Gastrocnemius medialis (tissue), 4 donors: ENCODE results near the gene PAK6.

ENCODE experiments used
- CTCF ChIP-seq, 5 experiments: fragments of 450-650 bp in 3 of 5; fragments of 200-600 bp in 2 of 5; sonication (generic) in 2 of 5; IDR thresholded peaks in 4 of 5; conservative IDR thresholded peaks in 1 of 5; 1 replicate in 4 of 5; 2 replicates in 1 of 5; pipeline ENCODE4 v1.5.1; 2016 to 2019; ENCODE audit warnings: antibody characterized with exemption in 5 of 5, mild to moderate bottlenecking in 3 of 5, moderate library complexity in 3 of 5
- POLR2A ChIP-seq, 2 donors: fragments of 450-650 bp; IDR thresholded peaks; one replicate each; pipeline ENCODE4 v1.6.1; 2017; ENCODE audit warnings: antibody characterized with exemption in 2 of 2, mild to moderate bottlenecking in 2 of 2, moderate library complexity in 2 of 2

DNA sequence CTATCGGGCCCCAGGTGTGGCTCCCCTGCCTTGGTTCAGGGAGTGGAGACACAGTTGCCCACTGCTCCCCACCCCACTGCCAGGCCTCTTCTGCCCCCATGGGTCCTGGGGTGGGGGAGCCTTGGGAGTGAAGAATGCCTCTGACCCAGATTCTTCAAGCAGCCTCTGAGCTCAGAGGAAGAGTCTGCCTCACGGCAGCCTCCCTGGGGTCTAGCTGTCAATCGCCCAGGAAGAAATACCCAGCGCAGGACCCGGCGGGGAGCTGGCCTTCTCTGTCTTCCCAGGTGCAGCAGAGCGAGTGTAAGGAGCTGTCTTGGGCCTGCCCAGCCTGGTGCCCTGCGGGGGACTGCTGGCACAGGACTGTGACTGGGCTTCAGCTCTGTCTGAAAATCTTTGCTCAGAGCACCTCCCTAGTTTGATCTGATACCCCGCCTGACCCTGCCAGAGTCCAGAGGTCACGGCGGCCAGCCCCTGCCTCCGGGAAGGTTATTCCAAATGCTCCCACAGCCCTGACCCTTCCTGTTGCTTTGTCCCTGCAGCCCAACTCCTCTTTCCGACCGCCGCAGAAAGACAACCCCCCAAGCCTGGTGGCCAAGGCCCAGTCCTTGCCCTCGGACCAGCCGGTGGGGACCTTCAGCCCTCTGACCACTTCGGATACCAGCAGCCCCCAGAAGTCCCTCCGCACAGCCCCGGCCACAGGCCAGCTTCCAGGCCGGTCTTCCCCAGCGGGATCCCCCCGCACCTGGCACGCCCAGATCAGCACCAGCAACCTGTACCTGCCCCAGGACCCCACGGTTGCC, 33.0 kb downstream of the PAK6 start:
- TF ChIP-seq POLR2A (IDR thresholded peaks at IDR 0.05) (no peak), CTCF (IDR thresholded peaks at IDR 0.05 in 4 of 5, conservative IDR thresholded peaks at IDR 0.05 in 1 of 5) (no peak)
